Adrenal gland (tissue), 5 donors: ENCODE data around the gene TIMM23B.
"Not testable (repeated sequence)": the region's sequence is repeated elsewhere in the genome, so short reads cannot be mapped to it uniquely, and the experiment has no call there.

ENCODE experiments used
- CTCF ChIP-seq, 6 experiments: fragments of 450-650 bp in 4 of 6; fragments of 200-600 bp in 2 of 6; sonication (generic) in 1 of 6; IDR thresholded peaks; 1 replicate in 5 of 6; 2 replicates in 1 of 6; pipeline versions ENCODE4 v1.5.1 to v1.8.0; 2016 to 2021; ENCODE audit warnings: antibody characterized with exemption in 6 of 6, mild to moderate bottlenecking in 2 of 6, moderate library complexity in 1 of 6
- POLR2A ChIP-seq, 2 donors: fragments of 450-650 bp; IDR thresholded peaks; one replicate each; pipeline ENCODE4 v1.6.1; 2017; ENCODE audit warnings: antibody characterized with exemption in 2 of 2, mild to moderate bottlenecking in 2 of 2, moderate library complexity in 1 of 2
- donor health status: DM: no; HTN: no; CAD: no.

- TF ChIP-seq CTCF, POLR2A (IDR thresholded peaks at IDR 0.05): not testable (repeated sequence)
Observed at GRCh38 chr10:50015596-50016220, 73.9 kb downstream of the TIMM23B start.
